GM10266 (cell line): ENCODE measurements around the gene LCE7A.

Experiments
- DNase-seq: peaks from one replicate; pipeline ENCODE4 v3.0.0; 2012; ENCODE audit errors: extremely low spot score
- TF ChIP-seq, protein P1 (sequence below): IDR thresholded peaks from 2 replicates; pipeline ENCODE4 v1.5.1; 2012; ENCODE audit warnings: mild to moderate bottlenecking, low read depth; ENCODE audit not compliant: control insufficient read depth, insufficient read depth; ENCODE audit errors: missing control alignments

Gene LCE7A

DNA sequence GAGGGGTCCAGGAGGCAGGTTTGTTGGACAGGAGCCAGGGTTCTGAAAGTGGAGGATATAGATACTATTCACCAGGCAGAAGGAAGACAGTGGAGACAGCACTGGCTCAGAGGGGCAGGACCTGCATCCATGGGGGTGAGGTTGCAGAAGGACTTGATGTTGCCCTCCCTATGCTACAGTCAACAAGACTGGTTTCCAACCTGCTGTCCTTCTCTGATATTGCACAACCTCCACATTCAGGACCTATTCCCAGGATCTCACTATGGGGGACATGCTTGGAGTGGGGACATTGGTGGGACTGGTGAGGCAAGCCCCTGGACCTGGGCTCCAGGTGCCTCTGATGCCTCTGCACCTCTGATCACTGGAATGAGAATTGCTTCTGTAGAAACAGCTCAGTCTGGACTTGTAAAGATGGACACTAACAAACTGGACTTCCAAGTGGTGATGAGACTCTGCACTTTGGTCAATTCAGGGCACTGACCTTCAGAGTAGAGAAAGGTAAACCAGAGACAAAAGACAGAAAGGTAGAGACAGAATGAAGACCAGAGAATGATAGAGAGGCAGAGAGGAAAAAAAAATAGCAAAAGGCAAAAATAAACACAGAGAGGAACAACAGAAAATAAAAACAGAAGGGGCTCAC lies 19.9 kb downstream of the LCE7A start:
- TF ChIP-seq, protein P1, sequence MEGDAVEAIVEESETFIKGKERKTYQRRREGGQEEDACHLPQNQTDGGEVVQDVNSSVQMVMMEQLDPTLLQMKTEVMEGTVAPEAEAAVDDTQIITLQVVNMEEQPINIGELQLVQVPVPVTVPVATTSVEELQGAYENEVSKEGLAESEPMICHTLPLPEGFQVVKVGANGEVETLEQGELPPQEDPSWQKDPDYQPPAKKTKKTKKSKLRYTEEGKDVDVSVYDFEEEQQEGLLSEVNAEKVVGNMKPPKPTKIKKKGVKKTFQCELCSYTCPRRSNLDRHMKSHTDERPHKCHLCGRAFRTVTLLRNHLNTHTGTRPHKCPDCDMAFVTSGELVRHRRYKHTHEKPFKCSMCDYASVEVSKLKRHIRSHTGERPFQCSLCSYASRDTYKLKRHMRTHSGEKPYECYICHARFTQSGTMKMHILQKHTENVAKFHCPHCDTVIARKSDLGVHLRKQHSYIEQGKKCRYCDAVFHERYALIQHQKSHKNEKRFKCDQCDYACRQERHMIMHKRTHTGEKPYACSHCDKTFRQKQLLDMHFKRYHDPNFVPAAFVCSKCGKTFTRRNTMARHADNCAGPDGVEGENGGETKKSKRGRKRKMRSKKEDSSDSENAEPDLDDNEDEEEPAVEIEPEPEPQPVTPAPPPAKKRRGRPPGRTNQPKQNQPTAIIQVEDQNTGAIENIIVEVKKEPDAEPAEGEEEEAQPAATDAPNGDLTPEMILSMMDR: no peak
- no peak for DNase-seq

DNA sequence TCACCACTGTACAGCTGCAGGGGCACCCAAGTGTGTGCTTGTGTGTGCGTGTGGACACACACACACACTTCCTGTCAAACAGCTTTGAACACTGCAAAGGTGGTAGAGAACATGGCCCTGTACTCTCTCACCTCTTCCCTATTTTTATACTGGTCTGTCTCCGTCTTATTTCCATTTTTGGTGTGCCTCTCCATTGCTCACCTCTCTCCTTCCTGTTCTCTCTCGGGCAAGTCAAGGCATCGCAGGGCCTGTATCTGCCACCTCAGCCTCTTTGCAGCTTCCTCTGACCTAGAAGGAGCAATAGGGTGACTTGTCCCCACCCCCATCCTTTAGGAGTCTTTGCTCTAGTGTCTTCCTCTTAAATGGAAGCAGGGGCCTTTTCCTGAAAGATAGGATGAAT lies 20.5 kb downstream of the LCE7A start:
- DNase-seq: no peak
- TF ChIP-seq, protein P1: no peak

DNA sequence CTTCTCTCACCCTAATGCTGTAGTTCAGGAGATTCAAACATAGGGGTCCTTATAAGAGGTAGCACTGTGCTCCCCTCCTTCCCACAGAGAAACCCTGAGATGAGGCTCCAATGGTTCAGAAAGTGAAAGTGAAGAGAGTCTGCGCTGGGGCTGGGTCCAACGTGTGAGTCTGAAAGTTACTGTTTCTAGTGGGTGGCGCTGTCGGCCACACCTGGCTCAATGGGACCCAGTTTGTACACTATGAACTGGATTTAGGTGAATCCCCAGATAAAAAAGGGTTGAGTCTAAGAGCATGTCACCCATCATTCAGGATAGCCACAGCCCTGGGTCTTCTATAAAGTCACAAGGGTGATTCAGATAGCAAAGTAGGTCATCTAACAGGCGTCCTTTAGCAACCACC lies 21.1 kb downstream of the LCE7A start:
- TF ChIP-seq, protein P1: peak; percentile 9
- DNase-seq: peak; percentile 49

DNA sequence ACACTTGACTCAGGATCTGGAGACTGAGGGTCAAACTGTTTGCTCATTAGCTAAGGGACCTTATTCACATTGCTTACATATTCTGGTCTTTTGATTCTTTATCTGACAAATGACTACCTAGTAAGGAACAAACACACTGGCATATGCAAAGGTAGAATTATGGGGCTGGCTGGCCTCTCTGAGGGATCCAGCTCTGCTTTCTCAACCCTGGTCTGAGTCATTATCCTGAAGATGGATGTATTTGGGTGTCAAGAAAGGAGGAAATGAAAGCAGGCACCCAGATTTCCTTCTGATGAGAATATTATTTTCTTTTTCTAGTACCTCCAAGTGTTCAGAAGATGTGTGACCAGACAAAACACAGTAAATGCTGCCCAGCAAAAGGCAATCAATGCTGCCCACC lies 24.3 kb downstream of the LCE7A start:
- DNase-seq: no peak
- TF ChIP-seq, protein P1: no peak

DNA sequence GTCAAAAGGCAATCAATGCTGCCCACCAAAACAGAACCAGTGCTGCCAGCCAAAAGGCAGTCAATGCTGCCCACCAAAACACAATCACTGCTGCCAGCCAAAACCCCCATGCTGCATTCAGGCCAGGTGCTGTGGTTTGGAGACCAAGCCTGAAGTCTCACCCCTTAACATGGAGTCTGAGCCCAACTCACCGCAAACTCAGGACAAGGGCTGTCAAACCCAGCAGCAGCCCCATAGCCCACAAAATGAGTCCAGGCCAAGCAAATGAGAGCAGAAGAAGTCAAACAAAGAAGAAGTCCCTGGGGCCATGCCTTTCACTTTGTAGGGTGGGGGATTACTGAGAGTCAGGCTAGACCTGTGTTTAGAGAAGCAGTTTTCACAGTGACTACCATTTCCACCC lies 24.7 kb downstream of the LCE7A start:
- TF ChIP-seq, protein P1: no peak
- DNase-seq: no peak

DNA sequence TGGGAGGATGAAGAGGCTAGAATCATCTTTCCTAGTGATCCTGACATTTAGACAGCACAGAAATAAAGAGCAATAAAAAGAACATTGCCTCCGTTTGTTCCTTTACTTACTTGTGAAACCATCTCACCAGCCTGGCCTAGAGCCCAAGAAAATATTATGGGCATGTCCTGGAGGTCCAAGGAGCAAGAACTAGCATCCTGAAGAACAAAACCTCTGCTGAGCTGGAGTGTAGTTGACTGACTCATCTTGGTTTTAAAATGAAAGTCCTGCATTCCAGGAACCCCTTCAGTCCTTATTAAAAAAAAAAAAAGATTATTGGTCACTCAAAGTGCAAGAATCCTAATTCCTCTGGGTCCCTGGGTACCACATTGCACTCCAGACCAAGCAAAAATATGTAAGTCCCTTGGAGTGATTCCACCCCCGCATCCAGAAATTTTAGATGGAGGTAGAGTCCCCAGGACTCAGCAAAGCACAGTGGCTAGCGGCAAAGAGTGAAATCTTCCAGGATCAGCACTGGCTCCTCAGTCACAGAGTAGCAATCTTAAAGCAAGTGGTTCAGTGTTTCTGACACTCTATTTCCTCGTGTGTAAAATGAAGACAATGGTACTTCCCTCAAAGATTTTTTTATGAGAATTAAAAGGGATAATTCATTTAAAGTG lies 25.3 kb downstream of the LCE7A start:
- TF ChIP-seq, protein P1: no peak
- no peak for DNase-seq

DNA sequence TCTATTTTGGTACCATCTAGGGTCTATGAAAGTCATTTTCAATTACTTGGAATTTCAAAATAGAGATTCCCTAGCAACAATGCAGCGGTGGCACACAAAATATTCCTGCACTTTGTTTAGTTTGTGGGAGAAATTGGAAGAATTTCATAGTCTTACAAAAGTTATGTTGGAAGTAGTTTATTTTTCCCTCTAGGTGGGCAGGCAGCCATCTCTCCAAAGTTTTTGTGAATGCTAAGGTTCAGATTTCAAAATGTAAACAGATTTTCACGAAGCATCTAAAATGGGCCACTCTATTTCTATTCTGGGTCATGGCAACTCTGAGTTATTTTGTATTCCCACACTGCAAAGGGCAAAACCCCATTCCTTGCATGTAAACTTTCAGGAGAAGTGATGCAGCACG lies 26.3 kb downstream of the LCE7A start:
- no peak for DNase-seq
- TF ChIP-seq, protein P1: no peak
